GM12874 (cell line): ENCODE data around the gene RASA3.

ENCODE experiments used
- TF ChIP-seq, protein P1 (sequence below): IDR thresholded peaks from 2 replicates; pipeline ENCODE4 v1.5.1; 2011; ENCODE audit warnings: low read depth, mild to moderate bottlenecking, control low read depth, low read length, moderate library complexity; ENCODE audit not compliant: insufficient read depth

Gene RASA3

DNA sequence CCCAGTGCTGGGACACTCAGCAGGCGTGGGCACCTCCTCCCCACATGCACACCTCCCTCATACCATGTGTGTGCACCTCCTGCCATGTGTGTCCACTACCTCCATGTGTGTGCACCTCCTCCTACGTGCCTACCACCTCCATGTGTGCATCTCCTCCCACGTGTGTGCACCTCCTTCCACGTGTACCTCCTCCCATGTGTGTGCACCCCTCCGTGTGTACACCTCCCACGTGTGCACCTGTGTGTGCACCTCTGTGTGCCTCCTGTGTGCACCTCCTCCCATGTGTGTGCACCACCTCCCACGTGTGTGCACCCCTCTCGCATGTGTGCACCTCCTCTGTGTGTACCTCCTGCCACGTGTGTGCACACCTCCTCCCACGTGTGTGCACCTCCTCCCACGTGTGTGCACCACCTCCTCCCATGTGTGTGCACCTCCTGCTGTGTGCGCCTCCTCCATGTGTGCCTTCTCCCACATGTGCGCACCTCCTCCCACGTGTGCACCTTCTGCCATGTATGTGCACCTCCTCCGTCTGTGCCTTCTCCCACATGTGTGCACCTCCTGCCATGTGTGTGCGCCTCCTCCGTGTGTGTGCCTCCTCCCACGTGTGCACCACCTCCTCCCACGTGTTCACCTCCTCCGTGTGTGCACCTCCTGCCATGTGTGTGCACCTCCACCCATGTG is 152.5 kb downstream of the RASA3 start:
- TF ChIP-seq, protein P1, sequence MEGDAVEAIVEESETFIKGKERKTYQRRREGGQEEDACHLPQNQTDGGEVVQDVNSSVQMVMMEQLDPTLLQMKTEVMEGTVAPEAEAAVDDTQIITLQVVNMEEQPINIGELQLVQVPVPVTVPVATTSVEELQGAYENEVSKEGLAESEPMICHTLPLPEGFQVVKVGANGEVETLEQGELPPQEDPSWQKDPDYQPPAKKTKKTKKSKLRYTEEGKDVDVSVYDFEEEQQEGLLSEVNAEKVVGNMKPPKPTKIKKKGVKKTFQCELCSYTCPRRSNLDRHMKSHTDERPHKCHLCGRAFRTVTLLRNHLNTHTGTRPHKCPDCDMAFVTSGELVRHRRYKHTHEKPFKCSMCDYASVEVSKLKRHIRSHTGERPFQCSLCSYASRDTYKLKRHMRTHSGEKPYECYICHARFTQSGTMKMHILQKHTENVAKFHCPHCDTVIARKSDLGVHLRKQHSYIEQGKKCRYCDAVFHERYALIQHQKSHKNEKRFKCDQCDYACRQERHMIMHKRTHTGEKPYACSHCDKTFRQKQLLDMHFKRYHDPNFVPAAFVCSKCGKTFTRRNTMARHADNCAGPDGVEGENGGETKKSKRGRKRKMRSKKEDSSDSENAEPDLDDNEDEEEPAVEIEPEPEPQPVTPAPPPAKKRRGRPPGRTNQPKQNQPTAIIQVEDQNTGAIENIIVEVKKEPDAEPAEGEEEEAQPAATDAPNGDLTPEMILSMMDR = no peak

DNA sequence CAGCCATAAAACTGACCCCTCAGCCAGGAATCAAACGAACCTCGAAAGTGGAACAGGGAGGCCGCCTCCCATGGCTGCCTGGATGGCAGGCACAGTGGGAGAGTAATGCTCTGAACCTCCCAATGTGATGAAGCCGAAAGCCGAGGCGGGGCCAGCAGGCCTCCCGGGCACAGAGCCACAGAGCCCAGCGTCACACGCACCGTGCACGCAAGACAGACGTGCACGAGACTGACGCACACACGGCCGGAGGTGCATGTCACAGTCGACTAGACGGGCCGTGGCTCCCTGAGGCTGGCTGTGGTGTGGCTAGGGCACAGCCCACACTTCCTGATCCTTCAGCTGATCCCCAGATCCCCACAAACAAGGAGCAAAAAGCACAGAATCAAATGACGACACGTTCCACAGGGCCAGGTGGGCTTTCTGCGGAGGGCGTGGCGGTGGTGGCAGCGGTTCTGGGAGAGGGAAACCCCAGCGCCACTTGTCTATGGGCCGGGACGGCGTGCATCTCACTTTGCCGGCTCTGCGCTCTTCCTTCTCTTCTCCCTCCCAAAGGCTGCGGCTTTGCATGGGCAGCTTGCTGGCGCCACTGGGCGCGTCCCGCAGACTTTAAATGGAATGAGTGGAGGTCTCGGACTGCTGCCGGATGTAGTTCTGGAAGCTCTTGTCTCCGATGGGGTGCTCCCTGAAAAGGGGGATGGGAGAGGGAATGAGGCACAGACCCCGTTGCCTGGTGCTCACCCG is 153.5 kb downstream of the RASA3 start:
- TF ChIP-seq, protein P1 = no peak

DNA sequence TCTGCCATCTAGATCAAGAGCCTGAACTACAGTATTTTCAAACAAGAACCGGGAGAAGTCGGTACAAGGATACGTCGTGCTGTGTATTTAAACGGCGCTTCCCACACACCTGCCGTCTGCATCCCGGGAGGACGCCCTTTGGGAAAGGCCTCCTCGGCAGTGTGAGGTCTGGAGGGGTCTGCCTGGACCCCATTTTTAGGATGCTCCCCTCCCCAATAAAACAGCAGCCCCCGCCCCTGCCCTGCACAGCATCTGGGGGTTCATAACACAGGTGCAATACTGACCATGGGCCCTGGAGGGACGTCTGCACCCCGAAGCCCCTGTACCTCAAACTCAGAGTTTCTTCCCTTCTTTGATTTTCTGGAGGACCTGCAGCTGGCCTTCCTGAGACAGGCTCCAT is 154.4 kb downstream of the RASA3 start:
- TF ChIP-seq, protein P1 = no peak

DNA sequence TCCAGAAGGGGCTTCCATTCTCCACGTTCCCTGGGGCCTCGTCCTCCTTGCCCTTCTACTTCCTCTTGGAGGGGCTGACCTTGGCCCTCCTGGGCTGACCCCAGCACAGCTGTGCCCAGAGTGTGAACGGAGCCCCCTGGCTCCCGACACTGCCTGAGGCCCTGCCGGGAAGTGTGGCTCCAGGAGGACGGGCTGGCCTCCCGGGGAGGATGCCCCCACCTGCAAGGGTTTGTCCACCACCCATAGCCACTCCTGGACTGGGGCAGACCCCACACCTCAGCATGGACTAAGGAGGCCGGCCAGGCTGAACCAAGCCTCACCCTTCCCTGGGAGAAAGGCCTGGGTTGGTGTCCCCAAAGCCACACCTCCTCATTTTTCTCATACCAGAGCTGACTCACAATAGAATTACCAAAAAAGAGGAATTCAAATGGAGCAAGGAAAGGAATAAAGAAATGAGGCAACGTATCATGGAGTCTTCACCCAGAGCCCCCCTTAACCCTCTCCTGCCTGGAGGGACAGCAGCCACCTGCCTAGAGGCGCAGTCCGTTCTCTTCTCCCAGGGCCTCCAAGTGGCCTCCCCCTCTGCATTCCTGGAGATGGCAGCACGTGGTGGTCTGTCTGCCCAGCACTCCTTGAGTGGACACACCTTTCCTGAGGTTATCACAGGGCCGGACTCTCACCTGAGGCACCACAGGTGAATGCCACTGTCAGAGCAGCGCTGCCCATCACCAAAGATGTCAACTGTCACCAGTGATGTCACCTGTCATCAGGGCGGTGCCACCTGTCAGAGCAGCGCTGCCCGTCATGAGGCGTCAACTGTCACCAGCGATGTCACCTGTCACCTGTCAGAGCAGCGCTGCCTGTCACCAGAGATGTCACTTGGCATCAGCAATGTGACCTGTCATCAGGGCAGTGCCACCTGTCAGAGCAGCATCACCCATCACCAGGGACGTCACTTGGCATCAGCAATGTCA is 155.4 kb downstream of the RASA3 start:
- TF ChIP-seq, protein P1 = no peak

DNA sequence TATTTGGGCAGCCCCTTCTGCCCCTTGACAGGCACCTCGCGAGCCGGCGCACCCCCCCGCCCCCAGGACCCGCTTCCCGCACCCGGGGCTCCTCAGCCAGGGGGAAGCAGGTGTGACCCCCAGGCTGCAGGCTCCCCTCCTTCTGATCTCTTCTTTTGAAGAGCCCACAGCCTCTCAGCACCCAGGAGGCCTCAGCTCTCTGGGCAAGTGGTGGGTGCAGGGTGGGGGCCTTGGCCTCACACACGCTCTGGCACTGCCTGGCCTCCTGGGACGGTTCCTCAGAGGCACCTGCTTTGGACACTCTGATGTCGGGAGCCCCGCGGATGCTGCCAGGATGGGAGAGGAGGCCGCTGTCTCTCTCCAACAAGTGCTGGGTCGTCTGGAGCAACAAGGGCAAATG is 157.0 kb downstream of the RASA3 start:
- TF ChIP-seq, protein P1 = no peak

DNA sequence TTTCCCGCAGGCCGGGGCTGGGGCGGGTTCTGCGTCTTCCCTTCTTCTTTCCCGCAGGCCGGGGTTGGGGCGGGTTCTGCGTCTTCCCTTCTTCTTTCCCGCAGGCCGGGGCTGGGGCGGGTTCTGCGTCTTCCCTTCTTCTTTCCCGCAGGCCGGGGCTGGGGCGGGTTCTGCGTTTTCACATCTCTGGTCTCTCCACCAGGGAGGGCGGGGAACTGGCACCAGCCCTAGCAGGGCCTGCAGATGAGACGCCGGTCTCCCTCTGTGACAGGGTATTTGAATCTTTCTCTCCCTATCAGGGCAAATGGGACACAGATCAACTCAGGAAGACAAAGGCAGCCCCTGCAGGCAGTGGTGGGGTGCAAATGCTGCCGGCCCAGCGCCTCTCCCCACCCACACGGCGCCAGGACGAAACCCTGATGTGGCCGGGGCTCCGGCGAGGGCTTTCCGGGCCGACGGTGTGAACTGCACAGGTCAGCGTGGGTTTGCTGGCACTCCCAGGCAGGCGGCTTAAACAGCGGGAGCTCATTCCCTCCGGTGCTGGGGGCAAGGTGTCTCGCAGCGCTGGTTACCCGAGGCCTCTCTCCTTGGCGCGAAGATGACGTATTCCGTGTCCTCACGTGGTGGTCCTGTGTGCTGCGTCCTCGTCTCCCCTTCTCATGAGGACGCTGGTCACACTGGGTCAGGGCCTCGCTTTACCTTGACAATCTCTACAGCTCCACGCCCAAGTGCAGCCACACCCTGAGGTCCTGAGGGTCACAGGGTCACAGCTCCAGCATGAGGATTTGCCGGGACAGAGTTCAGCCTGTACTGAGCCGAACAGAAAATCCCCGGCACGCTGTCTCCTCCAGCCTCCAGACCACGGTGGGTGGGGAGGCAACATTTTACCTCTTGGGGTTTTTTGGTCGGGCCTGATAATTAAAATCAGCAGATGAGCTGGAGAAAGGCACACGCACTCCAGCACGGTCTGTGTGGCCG is 157.8 kb downstream of the RASA3 start:
- TF ChIP-seq, protein P1 = no peak
